Activated naive CD4-positive, alpha-beta T cell treated with anti-CD3 and anti-CD28 coated beads, Interleukin-2, amount 10 ng/mL, durations not matched to agents 7 days and 5 days (primary cell): ENCODE results near the gene CTDNEP1.
A peak's percentile ranks its signal among the peaks of the same experiment; 100 is the strongest.
"Not testable (repeated sequence)": the region's sequence is repeated elsewhere in the genome, so short reads cannot be mapped to it uniquely, and the experiment has no call there.

ENCODE experiments used
- CTCF ChIA-PET: fragments of 350-600 bp; sonication (Branson Sonifier 250); formaldehyde crosslinking; loops from one replicate; lab custom pipeline; 2021; ENCODE audit warnings: antibody characterized with exemption; lab: Charles Lee
- DNase-seq: peaks from one replicate; pipeline ENCODE4 v3.0.0-alpha.2; 2020
- H3K27ac Mint-ChIP-seq: one replicate; pipeline ENCODE4 v1.8.0; 2021; ENCODE audit warnings: mild to moderate bottlenecking, moderate library complexity, mixed read lengths
- H3K27me3 Mint-ChIP-seq: one replicate; pipeline ENCODE4 v1.8.0; 2021; ENCODE audit warnings: mild to moderate bottlenecking, mixed read lengths
- H3K36me3 Mint-ChIP-seq: one replicate; pipeline ENCODE4 v1.8.0; 2021; ENCODE audit warnings: mixed read lengths
- H3K4me1 Mint-ChIP-seq: one replicate; pipeline ENCODE4 v1.8.0; 2021; ENCODE audit warnings: mixed read lengths
- H3K4me3 Mint-ChIP-seq: one replicate; pipeline ENCODE4 v1.8.0; 2021; ENCODE audit warnings: mild to moderate bottlenecking, moderate library complexity, mixed read lengths
- H3K9me3 Mint-ChIP-seq: one replicate; pipeline ENCODE4 v1.8.0; 2021; ENCODE audit warnings: mixed read lengths

CTDNEP1 gene

DNA sequence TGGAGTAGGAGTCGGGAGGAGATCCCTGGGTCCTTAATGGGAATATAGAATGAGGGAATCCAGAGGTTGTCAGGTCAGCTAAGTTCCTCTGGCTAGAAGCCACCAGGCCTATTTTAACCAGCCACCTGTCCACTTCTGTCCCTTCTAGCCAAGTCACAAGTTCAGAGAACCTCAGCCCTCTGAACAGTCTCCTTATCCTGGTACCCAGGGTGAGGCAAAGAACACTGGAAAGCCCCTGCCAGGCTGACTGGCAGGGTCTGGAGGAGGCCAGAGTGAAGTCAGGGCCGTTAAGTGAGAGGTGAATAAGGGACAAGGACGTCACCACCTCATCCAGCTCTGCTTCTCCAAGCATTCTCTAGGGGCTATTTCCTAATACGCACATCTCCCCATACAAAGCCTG lies 2.7 kb downstream of the CTDNEP1 start:
- DNase-seq, result no peak
- Mint-ChIP-seq H3K27ac (no peak overlapping the region), H3K9me3 (no peaks in the 10 kb centered on the region), H3K4me3 (no peak overlapping the region), H3K36me3 (peaks cover 33% of the 10 kb centered on the region), H3K4me1 (peaks cover 45% of the 10 kb centered on the region), H3K27me3 (no peaks in the 10 kb centered on the region)
- CTCF ChIA-PET, result no interaction called here

DNA sequence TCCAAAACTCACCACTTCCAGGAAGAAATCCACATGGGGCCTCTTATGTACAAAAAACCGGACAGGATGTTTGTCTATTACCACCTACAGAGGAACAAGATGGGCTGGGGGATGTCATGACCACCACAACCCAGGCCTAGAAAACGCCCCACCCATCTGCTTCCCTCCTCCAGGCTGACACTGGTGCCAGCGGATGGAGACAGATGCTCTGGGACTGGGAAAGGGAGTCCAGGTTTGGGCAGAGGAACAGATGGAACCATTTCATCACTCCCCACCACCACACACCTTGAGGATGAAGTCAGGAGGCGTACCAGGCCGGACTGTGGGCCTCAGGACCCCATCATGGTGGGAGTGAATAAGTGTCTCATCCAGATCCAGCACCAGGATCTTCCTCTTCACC lies 4.8 kb downstream of the CTDNEP1 start:
- DNase-seq, result no peak
- peaks cover 45% of the 10 kb centered on the region for H3K4me1 Mint-ChIP-seq
- no peaks in the 10 kb centered on the region for H3K27me3 Mint-ChIP-seq
- H3K27ac Mint-ChIP-seq, result no peak overlapping the region
- H3K9me3 Mint-ChIP-seq, result no peaks in the 10 kb centered on the region
- no peak overlapping the region for H3K4me3 Mint-ChIP-seq
- H3K36me3 Mint-ChIP-seq, result peaks cover 39% of the 10 kb centered on the region
- CTCF ChIA-PET, result no interaction called here

DNA sequence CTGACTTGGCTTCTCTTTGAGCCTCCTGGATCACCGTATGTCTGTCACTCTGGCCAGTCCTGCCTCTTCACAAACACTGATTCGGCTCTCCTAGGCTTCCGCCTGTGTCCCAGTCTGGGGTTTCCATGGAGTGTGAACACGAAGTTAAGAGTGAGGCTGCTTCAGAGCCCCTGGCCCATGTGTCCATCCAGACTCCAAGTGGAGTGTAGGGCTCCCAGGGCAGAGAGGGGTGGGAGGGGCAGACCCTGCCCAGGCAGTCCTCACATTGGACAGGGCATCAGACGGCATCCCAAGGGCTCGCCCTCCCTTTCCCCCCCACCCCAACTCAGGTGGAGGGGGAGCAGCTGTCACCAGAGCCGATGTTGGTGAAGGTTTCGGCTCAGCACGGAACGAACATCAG lies 7.7 kb downstream of the CTDNEP1 start:
- H3K27ac Mint-ChIP-seq, result peak overlapping the region; percentile 68
- H3K27me3 Mint-ChIP-seq, DNase-seq, CTCF ChIA-PET, H3K9me3 Mint-ChIP-seq: not testable (repeated sequence)
- H3K36me3 Mint-ChIP-seq, result peaks cover 57% of the 10 kb centered on the region
- H3K4me3 Mint-ChIP-seq, result peak overlapping the region; percentile 94
- H3K4me1 Mint-ChIP-seq, result peaks cover 46% of the 10 kb centered on the region

DNA sequence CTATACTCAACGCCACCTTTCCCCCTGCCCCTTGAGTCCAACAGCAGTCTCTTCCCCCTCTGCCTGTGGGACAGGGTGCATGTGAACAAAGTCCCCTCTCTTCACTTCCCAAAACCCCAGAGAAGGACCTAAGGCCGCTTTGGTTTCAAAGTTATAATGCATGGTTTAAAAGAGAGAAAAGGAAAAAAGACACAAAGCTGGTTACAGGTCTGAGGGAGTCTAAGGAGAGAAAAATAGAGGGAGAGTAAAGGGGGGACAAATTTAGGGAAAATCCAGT lies 8.1 kb downstream of the CTDNEP1 start:
- Mint-ChIP-seq H3K9me3 (no peaks in the 10 kb centered on the region), H3K4me3 (peak overlapping the region; percentile 94), H3K27me3 (no peaks in the 10 kb centered on the region), H3K4me1 (peaks cover 41% of the 10 kb centered on the region), H3K27ac (peak overlapping the region; percentile 87), H3K36me3 (peaks cover 58% of the 10 kb centered on the region)
- CTCF ChIA-PET, result no interaction called here
- no peak for DNase-seq

DNA sequence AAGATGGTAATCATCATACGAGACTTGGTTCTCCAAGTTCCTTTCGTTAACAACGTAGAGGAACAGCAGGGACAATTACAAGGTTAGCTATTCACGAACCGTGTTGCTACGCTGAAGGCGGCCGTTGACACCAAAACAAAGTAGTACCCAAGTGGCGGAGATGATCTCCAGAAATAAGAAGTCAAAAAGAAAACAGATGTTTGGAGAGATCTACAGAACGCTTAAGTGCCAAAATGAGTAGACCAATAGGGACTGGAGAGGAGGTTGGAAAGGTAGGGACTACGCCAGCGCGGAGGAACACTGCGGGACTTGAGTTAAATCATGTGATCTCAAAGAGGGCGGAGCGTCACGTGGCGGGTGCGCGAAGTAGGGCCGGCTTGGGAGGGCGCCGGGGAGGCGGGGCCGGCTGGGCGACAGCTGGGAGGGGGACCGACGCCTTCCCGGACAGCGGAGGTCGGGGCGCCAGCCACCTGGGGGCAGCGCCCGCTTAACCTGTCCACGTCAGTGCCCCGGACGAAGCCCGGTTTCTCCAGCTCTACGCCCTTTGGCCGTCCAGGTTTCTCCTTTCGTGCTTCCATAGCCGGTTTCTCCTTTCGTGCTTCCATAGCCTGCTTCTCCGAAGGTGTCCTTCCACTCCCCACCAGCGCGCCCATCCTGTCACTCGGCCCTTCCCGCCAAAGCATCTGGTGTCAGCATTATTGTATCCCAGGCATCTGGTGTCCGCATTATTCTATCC lies 8.6 kb downstream of the CTDNEP1 start:
- Mint-ChIP-seq H3K4me3 (peak overlapping the region; percentile 94), H3K27ac (peak overlapping the region; percentile 98), H3K4me1 (peaks cover 41% of the 10 kb centered on the region), H3K27me3 (no peaks in the 10 kb centered on the region), H3K9me3 (no peaks in the 10 kb centered on the region), H3K36me3 (peaks cover 58% of the 10 kb centered on the region)
- DNase-seq, result peak; percentile 95
- CTCF ChIA-PET, result interaction anchor here (0.8 to 3.5 kb wide), 2 partner anchors 23 to 54 kb away, joined by 4 to 17 read pairs; partner anchors contain the start of genes ACADVL and DLG4

DNA sequence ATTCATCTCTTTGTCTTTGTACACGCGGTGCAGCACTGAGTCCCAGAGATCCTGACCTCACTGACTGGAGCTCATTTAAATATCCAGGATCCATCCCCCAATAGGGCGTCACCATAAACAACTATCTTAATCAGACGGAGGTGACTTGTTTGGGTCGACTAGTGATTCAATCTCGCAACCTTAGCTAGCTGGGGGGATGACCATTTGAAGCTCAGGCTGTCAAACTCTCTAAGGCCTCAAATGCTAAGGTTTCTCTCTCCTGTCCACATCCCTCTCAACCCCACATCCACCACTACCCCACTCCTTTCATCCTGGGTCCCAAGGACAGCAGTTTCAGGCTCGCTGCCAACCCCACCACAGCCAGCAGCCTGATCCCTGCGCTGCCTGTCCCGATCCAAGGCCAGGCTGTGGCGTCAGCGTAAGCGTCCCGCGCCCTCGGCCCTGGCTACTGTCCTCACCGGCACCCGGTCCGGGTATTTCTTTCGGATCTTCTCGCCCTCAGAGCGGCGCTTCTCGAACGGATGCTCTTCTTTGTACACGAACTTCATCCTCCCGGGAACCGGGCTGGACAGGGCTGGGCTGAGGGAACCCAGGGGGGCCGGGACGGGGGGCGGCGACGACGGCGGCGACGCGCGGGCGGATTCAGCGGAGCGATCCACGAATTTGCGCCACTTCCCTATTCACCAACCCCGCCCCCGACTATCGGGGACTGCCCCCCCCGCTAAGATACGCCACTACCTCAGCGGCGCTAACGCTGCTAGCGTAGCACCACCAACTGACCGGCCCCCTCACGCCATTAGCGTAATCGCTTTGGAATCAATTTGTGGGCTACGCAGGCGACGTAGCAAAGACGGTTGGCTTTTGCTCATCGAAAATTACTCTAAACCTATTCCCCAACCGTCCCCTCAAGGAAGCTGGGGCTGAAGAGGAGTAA lies 9.5 kb downstream of the CTDNEP1 start, which contains the start of gene GABARAP:
TSS of gene GABARAP (minus strand) at position 667 of the 934 bp plus-strand sequence. CDS start at position 548, 119 bp downstream.
- Mint-ChIP-seq H3K4me3 (peak within 1 kb of the TSS; percentile 94), H3K36me3 (peaks cover 60% of the 10 kb centered on the region), H3K9me3 (no peaks in the 10 kb centered on the region), H3K27me3 (no peaks in the 10 kb centered on the region), H3K27ac (peak within 1 kb of the TSS; percentile 98), H3K4me1 (peaks cover 44% of the 10 kb centered on the region)
- CTCF ChIA-PET, result interaction anchor here (0.8 to 3.5 kb wide), 2 partner anchors 22 to 55 kb away, joined by 4 to 17 read pairs; partner anchors contain the start of genes ACADVL and DLG4
- peak; percentile 93 for DNase-seq

DNA sequence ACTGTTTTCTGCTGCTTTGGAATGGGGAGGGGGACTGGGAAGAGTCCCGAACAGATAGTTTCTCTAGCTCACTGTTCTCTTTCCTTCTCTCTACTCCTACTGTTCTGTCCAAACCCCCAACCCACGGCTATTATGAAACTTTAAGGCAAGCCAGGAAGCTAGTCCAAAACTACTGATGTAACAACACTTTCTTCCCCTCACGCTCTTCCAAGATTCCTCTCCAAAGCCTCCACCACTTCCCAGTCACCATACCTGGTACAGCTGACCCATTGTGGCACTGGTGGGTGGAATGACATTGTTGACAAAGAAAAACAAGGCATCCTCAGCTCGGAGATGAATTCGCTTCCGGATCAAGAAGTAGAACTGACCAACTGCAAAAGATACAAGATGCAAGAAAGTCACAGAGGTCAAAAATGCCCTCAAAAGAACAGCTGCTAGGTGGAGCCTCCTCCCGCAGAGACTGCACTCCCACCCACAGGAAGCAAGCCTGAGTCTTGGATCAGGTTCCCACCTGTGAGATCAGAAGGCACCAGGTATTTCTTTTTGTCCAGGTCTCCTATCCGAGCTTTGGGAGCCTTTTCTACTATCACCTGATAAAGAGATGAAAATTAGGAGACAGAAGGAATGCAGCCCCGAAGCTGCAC lies 10.3 kb downstream of the CTDNEP1 start:
- peaks cover 48% of the 10 kb centered on the region for H3K4me1 Mint-ChIP-seq
- peaks cover 61% of the 10 kb centered on the region for H3K36me3 Mint-ChIP-seq
- CTCF ChIA-PET, result interaction anchor here (3.5 kb wide), 1 partner anchor 21 kb away, joined by 17 read pairs; the partner anchor contains the start of genes ACADVL and DLG4
- no peaks in the 10 kb centered on the region for H3K27me3 Mint-ChIP-seq
- DNase-seq, result no peak
- H3K9me3 Mint-ChIP-seq, result no peaks in the 10 kb centered on the region
- peak overlapping the region; percentile 94 for H3K4me3 Mint-ChIP-seq
- peak overlapping the region; percentile 98 for H3K27ac Mint-ChIP-seq

DNA sequence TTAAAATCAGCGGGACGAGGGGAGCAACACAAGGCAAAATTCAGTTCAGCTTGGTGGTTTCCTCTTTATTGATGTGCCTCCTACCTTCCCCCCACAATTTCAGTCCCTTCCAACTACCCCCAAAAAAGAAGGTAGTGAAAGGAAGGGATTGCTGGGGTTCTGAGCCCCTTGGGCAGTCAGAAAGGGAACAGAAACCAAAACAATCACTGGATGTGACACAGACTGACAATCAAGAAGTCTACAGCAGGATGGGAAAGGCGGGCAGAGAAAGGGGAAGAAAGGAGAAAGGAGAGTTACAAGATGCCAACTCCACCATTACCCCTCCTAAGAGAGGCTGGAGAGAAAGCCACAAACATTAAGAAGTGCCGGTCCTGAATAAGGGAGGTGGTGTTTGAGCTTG lies 11.2 kb downstream of the CTDNEP1 start:
- H3K4me1 Mint-ChIP-seq, result peaks cover 56% of the 10 kb centered on the region
- H3K27ac Mint-ChIP-seq, result peak overlapping the region; percentile 98
- no peaks in the 10 kb centered on the region for H3K9me3 Mint-ChIP-seq
- peak overlapping the region; percentile 94 for H3K4me3 Mint-ChIP-seq
- peaks cover 64% of the 10 kb centered on the region for H3K36me3 Mint-ChIP-seq
- no peaks in the 10 kb centered on the region for H3K27me3 Mint-ChIP-seq
- no peak for DNase-seq
- CTCF ChIA-PET, result interaction anchor here (3.5 kb wide), 1 partner anchor 20 kb away, joined by 17 read pairs; the partner anchor contains the start of genes ACADVL and DLG4

DNA sequence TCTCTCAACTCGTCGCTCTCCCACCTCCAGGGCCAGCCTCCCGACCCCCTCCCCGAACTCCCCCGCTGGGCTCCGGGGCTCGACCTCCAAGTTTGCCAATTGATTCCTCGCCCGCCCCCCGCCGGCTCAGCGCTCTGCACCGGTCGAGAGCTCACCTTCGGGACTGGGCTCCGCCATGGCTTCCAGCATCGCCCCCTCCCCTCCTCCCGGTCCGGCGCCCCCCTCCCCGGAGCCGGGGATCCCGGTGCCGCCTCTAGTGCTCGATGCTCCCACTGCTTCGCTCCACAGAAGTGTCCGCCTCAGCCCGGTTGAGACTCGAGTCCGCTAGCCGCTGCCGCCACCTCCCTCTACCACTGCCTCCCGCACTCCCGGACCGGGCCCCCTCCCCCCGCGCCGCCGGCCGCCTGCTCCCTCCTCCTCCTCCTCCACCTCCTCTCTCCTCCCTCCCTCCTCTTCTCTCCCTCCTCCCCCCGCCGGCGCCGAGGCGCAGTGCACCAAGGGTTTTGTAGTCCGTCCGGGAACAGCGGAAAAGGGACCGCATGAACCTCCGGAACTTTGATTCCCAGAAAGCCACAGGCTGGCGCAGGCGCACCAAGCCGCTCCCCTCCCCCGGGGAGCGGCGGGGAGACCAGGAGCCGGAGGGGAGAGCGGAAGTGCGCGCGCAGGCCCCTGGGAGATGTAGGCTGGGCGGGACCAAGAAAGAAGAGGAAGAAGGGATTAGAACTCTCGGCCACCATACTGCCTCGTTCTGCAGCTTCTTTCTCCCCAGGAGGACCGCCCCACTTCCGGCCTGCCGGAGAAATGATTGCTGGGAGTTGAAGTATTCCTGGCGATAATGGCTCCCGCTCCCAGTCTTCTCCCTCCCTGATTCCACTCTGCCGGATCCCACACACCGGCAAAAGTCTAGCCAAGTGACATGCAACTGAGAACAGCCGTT lies 12.2 kb downstream of the CTDNEP1 start, which contains the start of gene PHF23:
TSS of gene PHF23 (minus strand) at position 367 of the 937 bp plus-strand sequence. CDS start at position 189, 178 bp downstream.
- peak; percentile 98 for DNase-seq
- Mint-ChIP-seq H3K4me3 (peak within 1 kb of the TSS; percentile 94), H3K27me3 (no peaks in the 10 kb centered on the region), H3K36me3 (peaks cover 67% of the 10 kb centered on the region), H3K9me3 (no peaks in the 10 kb centered on the region), H3K4me1 (peaks cover 66% of the 10 kb centered on the region), H3K27ac (peak within 1 kb of the TSS; percentile 98)
- CTCF ChIA-PET, result interaction anchor here (1.5 to 3.5 kb wide), 3 partner anchors 19 to 57 kb away, joined by 3 to 17 read pairs (median 10); partner anchors contain the start of genes ACADVL and DLG4

DNA sequence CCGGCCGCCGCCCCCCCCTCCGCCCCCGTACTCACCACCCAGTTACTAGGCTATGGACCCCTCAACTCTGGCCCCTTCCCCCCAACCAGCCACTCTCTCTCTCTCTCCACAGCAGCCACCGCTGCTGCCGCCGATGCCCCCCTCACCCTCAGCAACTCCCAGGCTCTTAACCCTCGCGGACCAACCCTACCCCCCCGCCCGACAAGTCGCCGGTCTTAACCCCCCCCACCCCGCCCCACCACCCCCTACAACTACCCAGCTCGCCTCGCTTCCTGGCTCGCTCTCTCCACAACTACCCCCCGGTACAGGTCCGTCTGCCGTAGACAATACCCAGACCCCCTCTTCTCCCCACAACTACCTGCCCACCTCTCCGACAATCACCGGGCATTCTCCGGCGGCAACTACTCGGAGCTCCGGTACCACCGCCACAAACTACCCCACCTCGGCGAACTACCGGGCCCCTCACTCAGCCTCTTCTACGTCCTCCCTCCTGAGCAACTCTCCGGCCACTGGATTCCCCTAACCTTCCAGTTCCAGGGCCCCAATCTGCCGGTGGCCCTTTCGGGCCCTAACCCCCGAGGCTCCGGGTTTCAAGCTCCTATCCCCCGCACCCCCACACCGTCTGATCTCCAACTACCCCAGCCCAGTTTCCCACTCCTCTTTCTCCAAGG lies 13.0 kb downstream of the CTDNEP1 start:
- H3K27ac Mint-ChIP-seq, result peak overlapping the region; percentile 98
- CTCF ChIA-PET, result interaction anchor here (1.5 to 2.3 kb wide), 2 partner anchors 18 to 57 kb away, joined by 3 to 10 read pairs; partner anchors contain the start of gene ACADVL
- no peaks in the 10 kb centered on the region for H3K27me3 Mint-ChIP-seq
- H3K9me3 Mint-ChIP-seq, result no peaks in the 10 kb centered on the region
- peaks cover 70% of the 10 kb centered on the region for H3K4me1 Mint-ChIP-seq
- H3K36me3 Mint-ChIP-seq, result peaks cover 66% of the 10 kb centered on the region
- H3K4me3 Mint-ChIP-seq, result peak overlapping the region; percentile 94
- no peak for DNase-seq

DNA sequence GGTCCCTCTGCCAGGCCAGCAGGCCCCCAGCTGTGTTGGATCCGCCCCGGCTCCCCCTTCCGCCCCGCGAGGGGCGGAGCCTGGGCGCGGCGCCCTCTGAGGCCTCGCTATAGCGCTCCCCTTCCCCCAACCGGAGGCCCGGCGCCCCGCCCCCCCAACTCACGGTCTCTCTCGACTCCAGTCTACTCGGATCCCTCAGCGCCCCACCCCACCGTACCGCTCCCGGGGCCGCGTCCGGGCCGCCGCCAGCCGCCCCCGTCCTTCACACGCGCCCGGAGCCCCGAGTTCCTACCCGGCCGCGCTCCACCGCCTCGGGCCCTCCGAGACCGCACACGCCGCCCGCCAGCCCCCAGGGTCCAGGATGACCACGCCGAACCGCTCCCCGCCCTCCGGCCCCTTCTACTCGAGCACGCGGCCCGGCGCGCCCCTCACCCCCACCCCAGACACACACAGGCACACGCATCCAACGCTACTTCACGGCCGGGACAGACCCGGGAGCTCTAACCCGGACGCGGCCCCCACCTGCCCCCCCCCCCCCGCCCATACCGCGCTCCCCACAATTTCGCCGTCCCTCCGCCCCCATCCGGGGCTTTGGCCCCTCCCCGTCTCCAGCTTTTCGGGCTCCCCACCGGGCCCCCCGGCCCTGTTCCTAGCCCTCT lies 13.6 kb downstream of the CTDNEP1 start:
- Mint-ChIP-seq H3K4me1 (peaks cover 71% of the 10 kb centered on the region), H3K4me3 (peak overlapping the region; percentile 94), H3K36me3 (peaks cover 64% of the 10 kb centered on the region), H3K27ac (peak overlapping the region; percentile 98), H3K27me3 (no peaks in the 10 kb centered on the region), H3K9me3 (no peaks in the 10 kb centered on the region)
- DNase-seq, result peak; percentile 86
- CTCF ChIA-PET, result interaction anchor here (1.5 to 2.3 kb wide), 2 partner anchors 17 to 58 kb away, joined by 3 to 10 read pairs; partner anchors contain the start of gene ACADVL

DNA sequence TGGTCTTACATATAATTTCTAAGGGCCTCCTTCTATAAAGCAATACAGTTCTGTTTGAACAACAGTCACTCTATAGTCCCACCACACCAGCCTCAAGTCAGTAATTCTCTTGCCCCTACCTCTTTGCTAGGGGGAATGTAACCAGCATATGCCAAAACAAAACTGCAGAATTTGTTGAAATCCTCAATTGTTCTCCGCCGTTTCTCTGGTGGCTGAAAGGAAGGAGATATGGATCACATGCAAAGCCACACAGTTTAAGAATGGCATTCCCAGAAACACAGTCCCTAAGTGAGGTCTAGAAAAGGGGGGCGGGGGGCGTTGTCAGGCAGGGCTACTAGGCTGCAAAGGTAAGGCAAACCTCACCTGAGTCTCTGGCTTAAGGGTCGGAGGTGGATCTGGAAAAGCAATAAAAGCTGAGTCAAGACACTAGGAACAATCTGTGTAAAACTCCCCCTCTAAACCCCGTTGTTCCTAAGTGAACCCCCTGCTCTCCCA lies 14.2 kb downstream of the CTDNEP1 start:
- Mint-ChIP-seq H3K27ac (peak overlapping the region; percentile 98), H3K9me3 (no peaks in the 10 kb centered on the region), H3K4me3 (peak overlapping the region; percentile 94), H3K36me3 (peaks cover 62% of the 10 kb centered on the region), H3K4me1 (peaks cover 73% of the 10 kb centered on the region), H3K27me3 (no peaks in the 10 kb centered on the region)
- no peak for DNase-seq
- CTCF ChIA-PET, result interaction anchor here (2.3 kb wide), 1 partner anchor 16 kb away, joined by 10 read pairs; the partner anchor contains the start of gene ACADVL
